ENCODE data around the gene TMTC3. TPM values are rescaled to one million over a fixed set of nuclear protein-coding genes. Genes with fewer than 3 reads are reported as not detected.

The TMTC3 gene
- total and polyA plus RNA-seq, 2 donors (not counting 3 experiments of a cell fraction or from before 2014, with no cell fraction given) = 7.8 to 36.5 TPM

- DNase-seq (ENCODE audit: low read depth, low spot score) (no peak), FAIRE-seq (no peak)
- Histone ChIP-seq H3K36me3 (ENCODE audit: control insufficient read depth in 2 of 2, extremely low read depth in 1 of 2, insufficient read depth in 2 of 2, low read length in 2 of 2) (peaks cover 0 to 2% of the 10 kb centered on the region in 2 experiments), H3K79me2 (ENCODE audit: control insufficient read depth, insufficient read depth, low read length) (no peaks in the 10 kb centered on the region), H3K9ac (replicated peaks; ENCODE audit: extremely low read depth, insufficient read depth, low read length) (no peak overlapping the region), H3K4me1 (ENCODE audit: control insufficient read depth, extremely low read depth, insufficient read depth, low read length) (peaks cover 11% of the 10 kb centered on the region), H3K4me3 (replicated peaks in 1 of 3; ENCODE audit: insufficient read depth in 1 of 3, low read depth in 1 of 3, low read length in 3 of 3) (no peak overlapping the region), H3K27ac (ENCODE audit: insufficient read depth, low read depth, low read length) (no peak overlapping the region), H3K9me1 (replicated peaks; ENCODE audit: control insufficient read depth, extremely low read depth, insufficient read depth, low read length) (no peaks in the 10 kb centered on the region), H2AFZ (ENCODE audit: low read depth, low read length) (no peak overlapping the region), H3K4me2 (ENCODE audit: insufficient read depth, low read length) (no peak overlapping the region), H3K27me3 (ENCODE audit: control insufficient read depth in 2 of 2, insufficient read depth in 2 of 2, low read length in 2 of 2) (no peaks in the 10 kb centered on the region), H3K9me3 (replicated peaks; ENCODE audit: control insufficient read depth, insufficient read depth, low read length) (no peaks in the 10 kb centered on the region), H4K20me1 (replicated peaks; ENCODE audit: control insufficient read depth, extremely low read depth, insufficient read depth, low read length) (no peaks in the 10 kb centered on the region)
- dilution Hi-C loops (cut with MboI; ENCODE audit: extremely low pct_ligation_motif_present, low sequenced_read_pairs) = no loop called here
- no TSS peak for BruUV-seq (replicated peaks)
- ChIA-PET POLR2A (no interaction called here), CTCF (interaction anchor here (1.6 kb wide), 1 partner anchor 9 kb away, joined by 4 read pairs; no protein-coding TSS in a partner anchor)
- TF ChIP-seq, protein P1, sequence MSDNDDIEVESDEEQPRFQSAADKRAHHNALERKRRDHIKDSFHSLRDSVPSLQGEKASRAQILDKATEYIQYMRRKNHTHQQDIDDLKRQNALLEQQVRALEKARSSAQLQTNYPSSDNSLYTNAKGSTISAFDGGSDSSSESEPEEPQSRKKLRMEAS (IDR thresholded peaks at IDR 0.05; ENCODE audit: insufficient read depth, insufficient read length) = no peak
- no peak for TF ChIP-seq POLR2A (IDR thresholded peaks at IDR 0.05; ENCODE audit: low read depth, low read length)
- intact Hi-C loops (cut with micrococcal nuclease) = no loop called here
Measured at GRCh38 chr12:88163371-88163770, 21.3 kb downstream of the TMTC3 start.

- intact Hi-C loops (cut with micrococcal nuclease) = no loop called here
Measured at GRCh38 chr12:88166179-88166578, 24.1 kb downstream of the TMTC3 start.

More at GRCh38 chr12:88166179-88166578, 24.1 kb downstream of the TMTC3 start:
- dilution Hi-C loops (cut with MboI; ENCODE audit: extremely low pct_ligation_motif_present, low sequenced_read_pairs) = no loop called here
- no peaks in the 10 kb centered on the region for H4K20me1 ChIP-seq (replicated peaks; ENCODE audit: control insufficient read depth, extremely low read depth, insufficient read depth, low read length)
- H3K36me3 ChIP-seq (ENCODE audit: control insufficient read depth in 2 of 2, extremely low read depth in 1 of 2, insufficient read depth in 2 of 2, low read length in 2 of 2) = peaks cover 0 to 2% of the 10 kb centered on the region in 2 experiments
- H3K27me3 ChIP-seq (ENCODE audit: control insufficient read depth in 2 of 2, insufficient read depth in 2 of 2, low read length in 2 of 2) = no peaks in the 10 kb centered on the region
- no peak for TF ChIP-seq GATA2 (IDR thresholded peaks at IDR 0.05; ENCODE audit: insufficient read depth, insufficient read length, low read depth, low read length)
- no peak for TF ChIP-seq FOS (IDR thresholded peaks at IDR 0.05; ENCODE audit: borderline replicate concordance, insufficient read depth, low read length)
- TF ChIP-seq EZH2 (IDR thresholded peaks at IDR 0.05; ENCODE audit: borderline replicate concordance, low read depth, low read length, severe bottlenecking) = no peak
- TF ChIP-seq JUN (IDR thresholded peaks at IDR 0.05; ENCODE audit: borderline replicate concordance, insufficient read depth, insufficient read length, low read depth) = no peak
- no peak for TF ChIP-seq MYC (IDR thresholded peaks at IDR 0.05; ENCODE audit: low read depth, low read length)
- TF ChIP-seq CTCF (IDR thresholded peaks at IDR 0.05; ENCODE audit: extremely low read depth in 1 of 2, insufficient read depth in 1 of 2, low read depth in 1 of 2, low read length in 2 of 2) = no peak
- no peak for TF ChIP-seq POLR2A (IDR thresholded peaks at IDR 0.05; ENCODE audit: low read depth, low read length)
- TF ChIP-seq, protein P1 (IDR thresholded peaks at IDR 0.05; ENCODE audit: insufficient read depth, insufficient read length) = no peak
- TF ChIP-seq POLR2AphosphoS5 (IDR thresholded peaks at IDR 0.05; ENCODE audit: insufficient read depth, low read depth, low read length) = no peak
- H3K27ac ChIP-seq (ENCODE audit: insufficient read depth, low read depth, low read length) = no peak overlapping the region
- no peak for DNase-seq (ENCODE audit: low read depth, low spot score)
- no peak overlapping the region for H2AFZ ChIP-seq (ENCODE audit: low read depth, low read length)
- no peaks in the 10 kb centered on the region for H3K9me3 ChIP-seq (replicated peaks; ENCODE audit: control insufficient read depth, insufficient read depth, low read length)
- ChIA-PET CTCF (interaction anchor here (1.1 to 1.3 kb wide), 2 partner anchors 12 to 21 kb away, joined by 3 read pairs; no protein-coding TSS in a partner anchor), POLR2A (no interaction called here)
- no peak for FAIRE-seq
- no peak overlapping the region for H3K9ac ChIP-seq (replicated peaks; ENCODE audit: extremely low read depth, insufficient read depth, low read length)
- no peak overlapping the region for H3K4me2 ChIP-seq (ENCODE audit: insufficient read depth, low read length)
- no peaks in the 10 kb centered on the region for H3K9me1 ChIP-seq (replicated peaks; ENCODE audit: control insufficient read depth, extremely low read depth, insufficient read depth, low read length)
- no TSS peak for BruUV-seq (replicated peaks)
- peaks cover 11% of the 10 kb centered on the region for H3K4me1 ChIP-seq (ENCODE audit: control insufficient read depth, extremely low read depth, insufficient read depth, low read length)
- H3K79me2 ChIP-seq (ENCODE audit: control insufficient read depth, insufficient read depth, low read length) = no peaks in the 10 kb centered on the region
- no peak overlapping the region for H3K4me3 ChIP-seq (replicated peaks in 1 of 3; ENCODE audit: insufficient read depth in 1 of 3, low read depth in 1 of 3, low read length in 3 of 3)

All from endothelial cell of umbilical vein (primary cell).